HG02973 (cell line): ENCODE results near the gene CFAP43.
A peak's percentile ranks its signal among the peaks of the same experiment; 100 is the strongest.

Experiments used
- ATAC-seq: cut with Tn5 transposase; IDR thresholded peaks from one replicate; pipeline ENCODE4 v1.9.1; 2021; ENCODE audit warnings: moderate library complexity; ENCODE audit not compliant: unreplicated experiment

The CFAP43 gene

GRCh38 chr10:104144931-104145330 lies 87.2 kb downstream of the CFAP43 start:
- no peak for ATAC-seq

GRCh38 chr10:104143829-104144228 lies 88.3 kb downstream of the CFAP43 start:
- no peak for ATAC-seq

DNA sequence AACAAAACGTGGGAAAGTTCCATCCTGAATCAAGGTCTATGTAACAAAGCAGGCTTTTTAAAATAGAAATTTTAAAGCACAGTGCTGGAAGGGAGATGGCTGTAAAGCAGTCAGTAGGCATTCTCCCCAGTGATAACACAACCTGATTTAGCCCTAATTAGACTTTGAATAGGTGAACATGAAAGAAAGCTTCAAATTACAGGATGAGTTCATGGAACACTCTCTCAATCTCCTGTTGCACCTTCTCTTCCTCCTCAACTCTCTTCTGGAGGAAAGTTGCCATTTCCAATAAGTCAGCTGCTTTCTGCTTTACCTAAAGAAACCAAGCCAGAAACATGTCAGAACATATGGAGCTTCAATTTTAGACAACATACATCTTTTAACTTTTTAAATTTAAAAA lies 90.1 kb downstream of the CFAP43 start:
- no peak for ATAC-seq

DNA sequence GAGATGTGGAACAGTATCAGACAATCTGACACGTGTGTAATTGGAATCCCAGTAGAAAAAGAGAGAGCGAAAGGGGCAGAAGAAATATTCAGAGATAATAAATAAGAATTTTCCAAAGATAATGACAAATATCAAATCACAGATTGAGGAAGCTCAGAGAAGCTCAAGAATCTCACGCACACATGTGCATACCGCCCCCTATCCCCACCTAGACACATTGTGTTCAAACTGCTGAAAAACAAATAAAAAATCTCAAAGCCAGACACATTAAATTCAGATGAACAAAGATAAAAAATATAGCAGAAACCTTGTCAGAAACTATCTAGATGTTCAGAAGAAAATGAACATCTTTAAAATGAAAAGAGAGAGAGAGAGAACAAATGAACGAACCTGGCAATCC lies 92.9 kb downstream of the CFAP43 start:
- ATAC-seq: no peak

DNA sequence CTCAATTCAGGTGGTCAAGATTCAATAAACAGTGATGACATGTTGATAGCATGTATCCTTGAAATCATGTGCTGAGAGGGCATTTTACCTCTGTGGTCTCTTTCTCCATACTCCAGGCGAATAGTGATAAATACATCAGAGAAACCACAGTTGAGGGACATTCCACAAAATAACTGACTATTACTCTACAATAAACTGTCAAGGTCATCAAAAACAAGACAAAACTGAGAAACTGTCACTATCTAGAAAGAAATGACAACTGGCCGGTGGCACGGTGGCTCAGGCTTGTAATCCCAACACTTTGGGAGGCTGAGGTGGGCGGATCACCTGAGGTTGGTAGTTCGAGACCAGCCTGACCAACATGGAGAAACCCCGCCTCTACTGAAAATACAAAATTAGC lies 94.0 kb downstream of the CFAP43 start:
- no peak for ATAC-seq

GRCh38 chr10:104130041-104130440 lies 102.1 kb downstream of the CFAP43 start:
- ATAC-seq: no peak

- no peak for ATAC-seq
These were observed 104.0 kb downstream of the CFAP43 start for GRCh38 chr10:104128214-104128613.

DNA sequence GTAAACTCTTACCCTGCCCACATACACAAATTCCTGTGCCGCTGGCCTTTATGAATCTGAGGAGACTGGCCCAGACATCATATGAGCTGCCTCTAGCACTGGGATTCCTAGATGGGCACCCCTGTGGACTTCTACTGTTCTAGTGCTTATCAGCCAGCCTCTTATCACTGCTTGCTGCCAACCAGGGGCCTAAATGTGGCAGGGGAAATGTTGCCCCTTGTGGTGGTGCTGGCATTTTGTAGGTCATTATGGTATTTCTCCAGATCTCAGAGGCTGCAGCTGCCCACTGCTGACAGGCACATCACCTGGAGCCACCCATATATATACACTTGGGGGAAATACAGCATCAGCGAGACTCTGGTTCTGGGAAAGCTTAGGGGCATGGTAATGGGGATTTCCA lies 104.8 kb downstream of the CFAP43 start:
- no peak for ATAC-seq

DNA sequence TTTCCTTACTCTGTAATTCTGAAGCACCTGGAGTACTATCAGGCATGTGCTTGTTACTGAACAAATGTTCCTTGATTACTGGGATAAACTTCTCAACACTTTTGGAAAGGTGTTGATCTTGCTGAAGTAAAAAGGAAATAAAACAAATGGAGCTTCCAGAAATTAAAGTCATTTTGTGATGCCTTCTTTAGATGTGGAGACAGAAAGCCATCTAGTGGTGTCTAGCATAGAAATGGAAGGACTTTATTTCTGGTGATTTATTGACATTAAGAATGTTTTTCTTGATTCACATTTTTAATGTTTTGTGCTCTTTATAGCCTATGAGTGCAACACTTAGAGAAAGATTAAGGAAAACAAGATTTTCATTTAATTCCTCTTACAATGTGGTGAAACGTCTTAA lies 108.8 kb downstream of the CFAP43 start:
- ATAC-seq: no peak

DNA sequence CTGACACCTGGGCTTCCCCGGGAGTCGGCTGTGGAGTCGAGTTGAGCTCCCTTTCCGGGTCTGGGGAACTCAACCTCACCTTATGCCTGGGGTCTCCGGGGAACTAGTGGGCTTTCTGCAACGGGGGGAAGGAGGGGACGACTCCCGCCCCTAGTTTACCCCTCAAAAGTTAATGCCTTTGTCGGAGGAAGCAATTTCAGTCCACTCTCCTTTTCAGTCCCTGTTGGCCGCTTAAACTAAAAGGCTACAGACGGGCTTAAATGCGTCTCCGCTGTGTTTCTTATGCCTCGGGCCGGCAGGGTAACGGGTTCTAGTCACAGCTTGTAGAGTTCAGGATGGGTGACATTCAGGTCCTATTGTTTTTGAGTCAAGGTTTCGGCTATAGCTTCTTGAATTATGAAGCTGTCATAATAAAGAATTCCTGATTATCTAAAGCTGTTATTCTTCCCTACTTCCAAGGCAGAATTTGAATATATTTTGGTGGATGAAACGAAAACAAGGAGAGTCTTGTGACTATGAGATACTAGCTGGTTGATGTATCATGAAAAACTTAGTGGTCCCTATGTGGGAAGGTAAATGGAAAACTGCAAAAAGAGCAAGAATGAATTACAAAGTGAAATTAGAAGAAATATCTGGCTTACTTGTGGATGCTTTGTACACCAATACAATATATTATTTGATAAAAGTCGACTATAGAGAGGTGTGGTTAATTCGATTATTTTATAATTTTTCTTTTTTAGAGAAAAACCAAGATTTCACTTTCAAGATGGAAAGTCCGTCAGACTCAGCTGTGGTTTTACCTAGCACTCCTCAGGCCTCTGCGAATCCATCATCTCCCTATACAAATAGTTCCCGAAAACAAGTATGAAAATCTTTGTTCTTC lies 109.7 kb downstream of the CFAP43 start:
- peak; percentile 4 for ATAC-seq

- peak; percentile 85 for ATAC-seq
These were observed 110.5 kb downstream of the CFAP43 start, which contains the start of gene SFR1 for GRCh38 chr10:104121485-104122224. Gene SFR1 (plus strand): TSS chr10:104122171. CDS start chr10:104122184, 13 bp downstream.

DNA sequence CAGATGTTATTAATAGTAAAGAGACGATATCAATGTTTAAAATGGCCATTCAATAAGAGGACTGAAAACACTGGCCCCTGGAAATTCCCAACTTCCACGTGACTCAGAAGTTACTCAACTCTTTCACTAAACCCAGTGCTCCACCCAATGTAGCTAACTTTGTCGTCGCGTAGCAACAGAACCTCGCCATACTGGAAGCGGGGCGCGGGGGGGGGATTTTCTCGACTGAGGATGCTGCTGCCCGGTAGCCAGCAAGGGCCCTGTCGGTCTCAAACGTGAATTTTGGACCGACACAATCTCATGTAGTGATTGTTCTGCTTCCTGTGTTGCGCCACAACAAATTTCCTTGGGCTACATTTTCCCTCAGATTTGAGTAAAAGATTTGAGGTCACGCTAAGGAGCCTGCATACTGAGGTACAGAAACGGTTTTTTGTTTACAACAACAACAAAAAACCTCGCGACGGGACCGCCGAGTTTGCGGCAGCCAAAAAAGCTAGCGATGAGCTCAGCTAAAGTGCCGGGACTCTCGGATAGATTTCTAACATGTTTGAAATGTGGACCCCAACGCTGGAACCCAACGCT lies 111.2 kb downstream of the CFAP43 start:
- peak; percentile 35 for ATAC-seq

- no peak for ATAC-seq
These were observed 111.7 kb downstream of the CFAP43 start for GRCh38 chr10:104120512-104120902.

DNA sequence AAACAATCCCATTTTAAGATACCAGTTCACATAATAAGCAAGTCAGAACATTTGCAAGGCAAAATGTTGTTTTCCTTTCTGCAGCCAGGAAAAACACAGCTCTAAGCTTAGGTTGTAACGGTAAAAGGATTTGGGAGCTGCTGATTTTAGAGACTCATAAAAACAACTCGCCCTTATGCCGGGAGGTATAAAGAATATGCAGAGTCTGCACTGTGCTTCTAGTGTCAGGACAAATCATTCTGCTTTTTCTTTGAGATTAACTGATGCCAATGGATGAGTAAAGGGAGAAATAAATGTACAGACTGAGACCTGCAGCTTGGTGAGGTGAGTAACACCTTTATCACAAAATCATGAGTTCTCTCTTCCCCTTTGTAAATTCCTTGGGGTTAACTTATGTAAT lies 112.2 kb downstream of the CFAP43 start:
- no peak for ATAC-seq

- ATAC-seq: no peak
These were observed 114.3 kb downstream of the CFAP43 start for GRCh38 chr10:104117839-104118323.

GRCh38 chr10:104113376-104113956 lies 118.7 kb downstream of the CFAP43 start:
- no peak for ATAC-seq

- ATAC-seq: peak; percentile 89
These were observed 122.1 kb downstream of the CFAP43 start for GRCh38 chr10:104109908-104110662.

GRCh38 chr10:104104926-104105325 lies 127.2 kb downstream of the CFAP43 start:
- ATAC-seq: no peak

DNA sequence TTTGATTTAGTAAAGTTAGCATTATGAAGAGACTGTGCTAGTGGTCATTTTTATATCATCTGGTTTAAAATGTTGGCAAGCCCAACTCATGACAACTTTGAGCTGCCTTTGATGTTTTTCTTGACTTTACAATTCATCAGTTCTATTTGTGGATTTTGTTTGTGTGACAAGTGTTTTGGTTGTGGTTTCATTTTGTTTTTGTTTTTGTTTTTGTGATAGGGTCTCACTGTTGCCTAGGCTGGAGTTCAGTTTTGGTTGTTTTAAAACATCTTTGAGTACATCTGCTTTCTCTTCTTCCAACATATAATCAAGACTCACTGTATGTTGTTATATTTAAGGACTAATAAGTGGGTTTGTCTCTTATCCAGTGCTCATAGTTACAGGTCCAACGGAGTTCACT lies 127.7 kb downstream of the CFAP43 start:
- ATAC-seq: no peak

- ATAC-seq: peak; percentile 63
These were observed 128.2 kb downstream of the CFAP43 start for GRCh38 chr10:104103956-104104355.
